Activated CD4-positive, alpha-beta T cell treated with anti-CD3 and anti-CD28 coated beads, Interleukin-2, amount 50 U/mL, for 48 hours (primary cell): Measurements from ENCODE around the gene ZNF804B.

Experiments used
- DNase-seq, 2 experiments: peaks; one replicate each; pipeline ENCODE4 v3.0.0-alpha.2; 2020

The ZNF804B gene

GRCh38 chr7:88842201-88842600 is 82.7 kb downstream of the ZNF804B start:
- DNase-seq = no peak

- DNase-seq = no peak
These were observed 85.6 kb downstream of the ZNF804B start for GRCh38 chr7:88845091-88845490.

GRCh38 chr7:88851220-88851619 is 91.7 kb downstream of the ZNF804B start:
- no peak for DNase-seq

- DNase-seq = no peak
These were observed 99.8 kb downstream of the ZNF804B start for GRCh38 chr7:88859288-88859687.

GRCh38 chr7:88866265-88866863 is 106.9 kb downstream of the ZNF804B start:
- no peak for DNase-seq

- DNase-seq = no peak
These were observed 107.7 kb downstream of the ZNF804B start for GRCh38 chr7:88867158-88867557.

GRCh38 chr7:88868456-88868855 is 109.0 kb downstream of the ZNF804B start:
- no peak for DNase-seq

- DNase-seq = no peak
These were observed 121.6 kb downstream of the ZNF804B start for GRCh38 chr7:88881136-88881535.

- no peak for DNase-seq
These were observed 125.6 kb downstream of the ZNF804B start for GRCh38 chr7:88885131-88885530.

- DNase-seq = no peak
These were observed 129.2 kb downstream of the ZNF804B start for GRCh38 chr7:88888684-88889083.

GRCh38 chr7:88910516-88910915 is 151.0 kb downstream of the ZNF804B start:
- DNase-seq = no peak

GRCh38 chr7:88912852-88913251 is 153.4 kb downstream of the ZNF804B start:
- no peak for DNase-seq

GRCh38 chr7:88915615-88916014 is 156.1 kb downstream of the ZNF804B start:
- no peak for DNase-seq

GRCh38 chr7:88919478-88920131 is 160.1 kb downstream of the ZNF804B start:
- DNase-seq = no peak

GRCh38 chr7:88922944-88923343 is 163.4 kb downstream of the ZNF804B start:
- DNase-seq = no peak

GRCh38 chr7:88928276-88928675 is 168.8 kb downstream of the ZNF804B start:
- DNase-seq = no peak

- DNase-seq = no peak
These were observed 170.2 kb downstream of the ZNF804B start for GRCh38 chr7:88929719-88930118.

GRCh38 chr7:88933285-88933684 is 173.8 kb downstream of the ZNF804B start:
- no peak for DNase-seq

- no peak for DNase-seq
These were observed 183.5 kb downstream of the ZNF804B start for GRCh38 chr7:88942815-88943501.

GRCh38 chr7:88951826-88952225 is 192.3 kb downstream of the ZNF804B start:
- DNase-seq = no peak

GRCh38 chr7:88964418-88964817 is 204.9 kb downstream of the ZNF804B start:
- DNase-seq = no peak

GRCh38 chr7:88965371-88965770 is 205.9 kb downstream of the ZNF804B start:
- DNase-seq = no peak

GRCh38 chr7:88967432-88967831 is 207.9 kb downstream of the ZNF804B start:
- DNase-seq = no peak

- no peak for DNase-seq
These were observed 209.7 kb downstream of the ZNF804B start for GRCh38 chr7:88969167-88969566.
